Heart left ventricle (tissue), 13 donors: Measurements from ENCODE around the gene METTL9.

ENCODE experiments used
- CTCF ChIP-seq, 12 donors: fragments of 200-600 bp; sonication (generic) in 4 of 12; IDR thresholded peaks; one replicate each; pipeline versions ENCODE4 v1.5.0 to v1.8.0; 2018 to 2022; ENCODE audit warnings: antibody characterized with exemption in 12 of 12, mild to moderate bottlenecking in 5 of 12
- POLR2A ChIP-seq, 2 donors: fragments of 450-650 bp; IDR thresholded peaks; one replicate each; pipeline ENCODE4 v1.6.1; 2017; ENCODE audit warnings: antibody characterized with exemption in 2 of 2, mild to moderate bottlenecking in 2 of 2, moderate library complexity in 2 of 2
- donor health status: ischemic (EF 13 %, LVEDD 7.1; RV severe dilation, severe dysfunction).
- donor health status: DM: no; HTN: yes; CAD: no.
- donor health status: DM: no; HTN: no; CAD: no.
- donor health status: ischemic (EF 25% LVEDD 6.9; RV normal size, moderate dysfunction).
- donor health status: ischemic (EF 25% LVEDD 5.7; RV mildly dilated, moderate dysfunction).
- donor health status: ischemic (EF 35%, LVEDD 5.7; RV mildly dilated, moderate dysfunction).
- donor health status: nonischemic (EF 11% LVEDD 7.7; RV severe dilation, severe dysfunction).
- donor health status: DM: yes; HTN: yes; CAD: no.
- donor health status: PGD.
- donor health status: ischemic (EF 29% LVEDD 5.4; RV normal size, mild dysfunction).
- donor health status: nonischemic (EF 23%, LVEDD 6.1; RV moderate dilation, normal function).

GRCh38 chr16:21689107-21689506, 89.7 kb downstream of the METTL9 start:
- TF ChIP-seq CTCF (IDR thresholded peaks at IDR 0.05) (no peak), POLR2A (IDR thresholded peaks at IDR 0.05) (no peak)
